ENCODE measurements around the gene STRBP.

The STRBP gene

DNA sequence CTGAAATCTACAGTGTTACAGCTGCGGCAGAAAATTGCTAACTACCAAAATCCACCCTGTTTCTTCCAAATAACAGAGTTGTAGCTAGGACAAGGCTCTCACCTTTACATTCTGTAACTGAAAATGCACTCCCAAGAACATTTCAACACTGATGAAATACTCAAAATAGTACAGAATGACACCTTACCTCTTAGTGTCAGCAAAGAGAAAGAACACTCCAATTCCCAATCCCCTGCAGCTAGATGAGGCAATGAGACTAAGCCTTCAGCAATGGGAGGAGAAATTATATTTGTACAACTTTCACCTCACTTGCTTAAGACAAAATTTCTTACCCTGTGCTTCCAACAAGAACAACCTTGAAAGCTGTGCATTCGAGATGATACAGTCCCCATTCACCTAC, 31.2 kb downstream of the STRBP start:
- H3K9ac ChIP-seq (ENCODE audit: low read length): no peak overlapping the region
- no peaks in the 10 kb centered on the region for H3K36me3 ChIP-seq (ENCODE audit: control insufficient read depth, insufficient read depth, low read length)
- H3K27me3 ChIP-seq (ENCODE audit: control insufficient read depth, insufficient read depth, low read length): no peaks in the 10 kb centered on the region
- no peaks in the 10 kb centered on the region for H3K4me1 ChIP-seq (ENCODE audit: control insufficient read depth, insufficient read depth, low read length)
- no peaks in the 10 kb centered on the region for H3K9me3 ChIP-seq (ENCODE audit: control insufficient read depth, low read length)
- no peak overlapping the region for H3K4me3 ChIP-seq (ENCODE audit: low read length)

DNA sequence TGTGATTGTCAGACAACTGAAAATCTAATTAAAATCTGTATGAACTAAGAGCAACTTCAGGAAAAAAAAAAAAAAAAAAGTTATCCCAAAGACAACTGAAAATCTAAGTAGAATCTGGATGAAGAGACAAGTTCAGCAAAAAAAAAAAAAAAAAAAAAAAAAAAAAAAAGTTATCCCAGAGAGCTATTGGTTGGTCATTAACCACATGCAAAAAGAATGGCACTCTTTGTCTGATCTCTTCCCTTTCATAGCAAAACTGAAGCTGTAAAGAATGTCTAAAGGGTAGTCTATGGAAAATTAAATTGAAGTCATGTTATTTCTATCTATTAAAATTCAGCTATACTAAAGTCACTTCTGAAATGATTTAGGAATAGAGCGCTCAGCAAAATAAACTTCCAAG, 32.9 kb downstream of the STRBP start:
- Histone ChIP-seq H3K4me3 (ENCODE audit: low read length) (no peak overlapping the region), H3K27me3 (ENCODE audit: control insufficient read depth, insufficient read depth, low read length) (no peaks in the 10 kb centered on the region), H3K9me3 (ENCODE audit: control insufficient read depth, low read length) (no peaks in the 10 kb centered on the region), H3K4me1 (ENCODE audit: control insufficient read depth, insufficient read depth, low read length) (no peaks in the 10 kb centered on the region), H3K9ac (ENCODE audit: low read length) (no peak overlapping the region), H3K36me3 (ENCODE audit: control insufficient read depth, insufficient read depth, low read length) (no peaks in the 10 kb centered on the region)

GRCh38 chr9:123234853-123235252, 33.5 kb downstream of the STRBP start:
- Histone ChIP-seq H3K4me3 (ENCODE audit: low read length) (no peak overlapping the region), H3K9me3 (ENCODE audit: control insufficient read depth, low read length) (no peaks in the 10 kb centered on the region), H3K27me3 (ENCODE audit: control insufficient read depth, insufficient read depth, low read length) (no peaks in the 10 kb centered on the region), H3K4me1 (ENCODE audit: control insufficient read depth, insufficient read depth, low read length) (no peaks in the 10 kb centered on the region), H3K9ac (ENCODE audit: low read length) (no peak overlapping the region), H3K36me3 (ENCODE audit: control insufficient read depth, insufficient read depth, low read length) (no peaks in the 10 kb centered on the region)

DNA sequence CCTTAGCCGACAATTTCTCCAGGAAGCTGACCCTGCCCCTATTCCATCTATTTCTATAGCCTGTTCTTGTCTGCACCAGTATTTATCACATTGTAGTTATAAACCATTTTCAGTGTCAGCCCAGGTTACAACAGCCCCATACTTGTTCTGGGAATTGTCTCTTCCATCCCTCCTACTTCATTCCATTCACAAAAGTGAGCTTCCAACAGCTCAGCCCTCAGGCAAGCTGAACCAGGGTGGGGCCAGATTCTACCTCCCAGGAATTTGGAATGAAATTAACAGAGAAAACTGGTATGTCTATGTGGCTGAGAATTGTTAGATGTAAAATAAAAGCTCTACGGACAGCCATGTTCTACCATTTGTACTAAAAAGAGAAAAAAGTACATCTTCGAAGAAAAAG, 36.1 kb downstream of the STRBP start:
- Histone ChIP-seq H3K9ac (ENCODE audit: low read length) (no peak overlapping the region), H3K9me3 (ENCODE audit: control insufficient read depth, low read length) (no peaks in the 10 kb centered on the region), H3K36me3 (ENCODE audit: control insufficient read depth, insufficient read depth, low read length) (no peaks in the 10 kb centered on the region), H3K27me3 (ENCODE audit: control insufficient read depth, insufficient read depth, low read length) (no peaks in the 10 kb centered on the region), H3K4me1 (ENCODE audit: control insufficient read depth, insufficient read depth, low read length) (no peaks in the 10 kb centered on the region), H3K4me3 (ENCODE audit: low read length) (no peak overlapping the region)

GRCh38 chr9:123231421-123231820, 37.0 kb downstream of the STRBP start:
- Histone ChIP-seq H3K4me3 (ENCODE audit: low read length) (no peak overlapping the region), H3K27me3 (ENCODE audit: control insufficient read depth, insufficient read depth, low read length) (no peaks in the 10 kb centered on the region), H3K9me3 (ENCODE audit: control insufficient read depth, low read length) (no peaks in the 10 kb centered on the region), H3K9ac (ENCODE audit: low read length) (no peak overlapping the region), H3K4me1 (ENCODE audit: control insufficient read depth, insufficient read depth, low read length) (no peaks in the 10 kb centered on the region), H3K36me3 (ENCODE audit: control insufficient read depth, insufficient read depth, low read length) (no peaks in the 10 kb centered on the region)

DNA sequence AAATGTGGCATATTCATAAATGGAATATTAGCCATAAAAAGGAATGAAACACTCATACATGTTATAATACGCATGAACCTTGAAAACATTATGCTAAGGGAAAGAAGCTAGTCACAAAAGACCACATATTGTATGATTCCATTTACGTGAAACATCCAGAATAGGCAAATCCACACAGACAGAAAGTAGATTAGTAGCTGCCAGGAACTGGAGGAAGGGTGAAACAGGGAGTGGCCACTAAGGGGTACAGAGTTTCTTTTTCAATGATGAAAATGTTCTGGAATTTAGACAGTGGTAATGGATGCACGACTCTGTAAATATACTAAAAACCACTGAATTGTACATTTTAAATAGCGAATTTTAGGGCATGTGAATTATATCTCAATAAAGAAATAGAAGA, 39.4 kb downstream of the STRBP start:
- no peaks in the 10 kb centered on the region for H3K27me3 ChIP-seq (ENCODE audit: control insufficient read depth, insufficient read depth, low read length)
- H3K36me3 ChIP-seq (ENCODE audit: control insufficient read depth, insufficient read depth, low read length): no peaks in the 10 kb centered on the region
- no peak overlapping the region for H3K4me3 ChIP-seq (ENCODE audit: low read length)
- no peaks in the 10 kb centered on the region for H3K9me3 ChIP-seq (ENCODE audit: control insufficient read depth, low read length)
- H3K9ac ChIP-seq (ENCODE audit: low read length): no peak overlapping the region
- no peaks in the 10 kb centered on the region for H3K4me1 ChIP-seq (ENCODE audit: control insufficient read depth, insufficient read depth, low read length)

DNA sequence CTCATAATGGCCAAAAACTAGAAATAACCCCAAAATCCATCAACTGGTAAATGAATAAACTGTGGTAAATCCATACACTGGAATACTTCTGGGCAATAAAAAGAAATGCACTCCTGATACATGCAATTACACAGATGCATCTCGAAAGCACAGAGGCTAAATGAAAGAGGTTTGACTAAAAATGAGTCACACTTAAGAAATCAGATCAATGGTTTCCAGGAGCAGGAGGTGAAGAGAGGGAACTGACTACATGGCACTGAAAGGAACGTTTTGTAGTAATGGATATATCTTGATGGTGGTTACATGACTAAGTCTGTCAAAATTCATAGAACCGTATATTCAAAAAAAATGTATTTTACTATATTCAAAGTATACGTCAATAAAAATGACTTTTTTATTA, 42.4 kb downstream of the STRBP start:
- no peaks in the 10 kb centered on the region for H3K27me3 ChIP-seq (ENCODE audit: control insufficient read depth, insufficient read depth, low read length)
- no peaks in the 10 kb centered on the region for H3K9me3 ChIP-seq (ENCODE audit: control insufficient read depth, low read length)
- no peak overlapping the region for H3K9ac ChIP-seq (ENCODE audit: low read length)
- no peaks in the 10 kb centered on the region for H3K36me3 ChIP-seq (ENCODE audit: control insufficient read depth, insufficient read depth, low read length)
- no peak overlapping the region for H3K4me3 ChIP-seq (ENCODE audit: low read length)
- H3K4me1 ChIP-seq (ENCODE audit: control insufficient read depth, insufficient read depth, low read length): no peaks in the 10 kb centered on the region

- Histone ChIP-seq H3K27me3 (ENCODE audit: control insufficient read depth, insufficient read depth, low read length) (no peaks in the 10 kb centered on the region), H3K4me1 (ENCODE audit: control insufficient read depth, insufficient read depth, low read length) (no peaks in the 10 kb centered on the region), H3K4me3 (ENCODE audit: low read length) (no peak overlapping the region), H3K9me3 (ENCODE audit: control insufficient read depth, low read length) (no peaks in the 10 kb centered on the region), H3K36me3 (ENCODE audit: control insufficient read depth, insufficient read depth, low read length) (no peaks in the 10 kb centered on the region), H3K9ac (ENCODE audit: low read length) (no peak overlapping the region)
Measured at GRCh38 chr9:123225374-123225813, 43.0 kb downstream of the STRBP start.

GRCh38 chr9:123220127-123220526, 48.3 kb downstream of the STRBP start:
- Histone ChIP-seq H3K4me3 (ENCODE audit: low read length) (no peak overlapping the region), H3K9me3 (ENCODE audit: control insufficient read depth, low read length) (no peaks in the 10 kb centered on the region), H3K27me3 (ENCODE audit: control insufficient read depth, insufficient read depth, low read length) (no peaks in the 10 kb centered on the region), H3K36me3 (ENCODE audit: control insufficient read depth, insufficient read depth, low read length) (no peaks in the 10 kb centered on the region), H3K4me1 (ENCODE audit: control insufficient read depth, insufficient read depth, low read length) (no peaks in the 10 kb centered on the region), H3K9ac (ENCODE audit: low read length) (no peak overlapping the region)

GRCh38 chr9:123218831-123219230, 49.6 kb downstream of the STRBP start:
- Histone ChIP-seq H3K4me3 (ENCODE audit: low read length) (no peak overlapping the region), H3K27me3 (ENCODE audit: control insufficient read depth, insufficient read depth, low read length) (no peaks in the 10 kb centered on the region), H3K9me3 (ENCODE audit: control insufficient read depth, low read length) (no peaks in the 10 kb centered on the region), H3K9ac (ENCODE audit: low read length) (no peak overlapping the region), H3K4me1 (ENCODE audit: control insufficient read depth, insufficient read depth, low read length) (no peaks in the 10 kb centered on the region), H3K36me3 (ENCODE audit: control insufficient read depth, insufficient read depth, low read length) (no peaks in the 10 kb centered on the region)

DNA sequence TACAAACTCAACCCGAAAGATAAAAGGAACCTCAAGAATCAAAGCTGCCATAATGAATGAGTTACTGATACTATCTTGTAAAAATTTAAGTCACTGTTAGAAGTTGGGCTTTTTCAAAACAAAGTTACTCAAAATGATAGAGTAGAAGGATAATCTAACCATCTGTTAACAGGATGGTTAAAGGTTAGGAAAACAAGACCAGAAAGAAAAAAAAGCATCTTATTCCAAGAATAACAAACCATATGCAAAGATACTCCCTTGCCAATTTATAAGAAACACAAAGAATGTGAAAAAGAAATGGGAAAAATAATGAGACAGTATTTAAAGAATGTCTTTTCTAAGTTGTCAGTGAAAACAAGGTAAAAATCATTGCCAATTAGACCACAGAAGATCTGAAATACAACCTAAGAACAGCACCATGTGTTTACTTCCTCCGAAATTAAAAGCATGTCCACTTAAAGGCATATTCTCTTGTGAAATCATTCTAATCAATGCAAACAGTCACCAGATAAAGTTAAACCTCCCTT, 51.2 kb downstream of the STRBP start:
- Histone ChIP-seq H3K36me3 (ENCODE audit: control insufficient read depth, insufficient read depth, low read length) (no peaks in the 10 kb centered on the region), H3K9ac (ENCODE audit: low read length) (no peak overlapping the region), H3K4me1 (ENCODE audit: control insufficient read depth, insufficient read depth, low read length) (no peaks in the 10 kb centered on the region), H3K27me3 (ENCODE audit: control insufficient read depth, insufficient read depth, low read length) (no peaks in the 10 kb centered on the region), H3K4me3 (ENCODE audit: low read length) (no peak overlapping the region), H3K9me3 (ENCODE audit: control insufficient read depth, low read length) (no peaks in the 10 kb centered on the region)

GRCh38 chr9:123216251-123216797, 52.1 kb downstream of the STRBP start:
- Histone ChIP-seq H3K27me3 (ENCODE audit: control insufficient read depth, insufficient read depth, low read length) (no peaks in the 10 kb centered on the region), H3K9me3 (ENCODE audit: control insufficient read depth, low read length) (no peaks in the 10 kb centered on the region), H3K4me1 (ENCODE audit: control insufficient read depth, insufficient read depth, low read length) (no peaks in the 10 kb centered on the region), H3K4me3 (ENCODE audit: low read length) (no peak overlapping the region), H3K36me3 (ENCODE audit: control insufficient read depth, insufficient read depth, low read length) (no peaks in the 10 kb centered on the region), H3K9ac (ENCODE audit: low read length) (no peak overlapping the region)

DNA sequence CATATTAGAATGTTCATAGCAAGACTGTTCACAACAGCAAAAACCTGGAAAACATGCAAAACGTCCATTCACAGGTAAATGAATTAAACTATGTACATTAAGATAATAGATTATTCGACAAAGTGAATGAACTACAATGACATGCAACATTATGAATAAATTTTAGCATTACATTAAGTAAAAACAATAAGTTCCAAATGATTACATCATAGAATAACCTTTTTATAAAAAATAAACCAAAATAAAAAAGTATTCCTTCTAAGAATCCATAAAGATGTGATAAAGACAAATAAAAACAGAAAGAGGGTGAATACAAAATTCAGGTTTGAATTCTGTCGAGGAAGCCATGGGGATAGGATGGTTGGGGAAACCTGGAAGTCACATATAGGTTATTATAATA, 57.3 kb downstream of the STRBP start:
- Histone ChIP-seq H3K36me3 (ENCODE audit: control insufficient read depth, insufficient read depth, low read length) (no peaks in the 10 kb centered on the region), H3K9ac (ENCODE audit: low read length) (no peak overlapping the region), H3K27me3 (ENCODE audit: control insufficient read depth, insufficient read depth, low read length) (no peaks in the 10 kb centered on the region), H3K4me1 (ENCODE audit: control insufficient read depth, insufficient read depth, low read length) (no peaks in the 10 kb centered on the region), H3K9me3 (ENCODE audit: control insufficient read depth, low read length) (no peaks in the 10 kb centered on the region), H3K4me3 (ENCODE audit: low read length) (no peak overlapping the region)

All from mucosa of stomach (tissue), 1 donor.